Effector CD8-positive, alpha-beta T cell (primary cell): ENCODE data around the gene PSMC1.

Experiments used
- DNase-seq: peaks from one replicate; lab custom pipeline; 2025; lab: John Stamatoyannopoulos, UW

The PSMC1 gene

GRCh38 chr14:90276646-90277367 is 20.5 kb downstream of the PSMC1 start:
- DNase-seq: no peak

GRCh38 chr14:90277581-90278198 is 21.3 kb downstream of the PSMC1 start:
- DNase-seq: no peak

- no peak for DNase-seq
Observed at GRCh38 chr14:90278199-90279175, 22.1 kb downstream of the PSMC1 start.

GRCh38 chr14:90280096-90280495 is 23.7 kb downstream of the PSMC1 start:
- DNase-seq: no peak

- DNase-seq: no peak
Observed at GRCh38 chr14:90281261-90281660, 24.9 kb downstream of the PSMC1 start.

GRCh38 chr14:90281756-90282155 is 25.4 kb downstream of the PSMC1 start:
- no peak for DNase-seq

GRCh38 chr14:90287791-90288190 is 31.4 kb downstream of the PSMC1 start:
- DNase-seq: no peak

GRCh38 chr14:90288651-90289355 is 32.5 kb downstream of the PSMC1 start:
- DNase-seq: no peak

GRCh38 chr14:90290337-90291011 is 34.1 kb downstream of the PSMC1 start:
- no peak for DNase-seq

GRCh38 chr14:90291699-90292098 is 35.3 kb downstream of the PSMC1 start:
- no peak for DNase-seq

- no peak for DNase-seq
Observed at GRCh38 chr14:90293766-90294730, 37.7 kb downstream of the PSMC1 start.

- no peak for DNase-seq
Observed at GRCh38 chr14:90294872-90295271, 38.5 kb downstream of the PSMC1 start.

- DNase-seq: no peak
Observed at GRCh38 chr14:90295870-90296516, 39.6 kb downstream of the PSMC1 start.

- no peak for DNase-seq
Observed at GRCh38 chr14:90296641-90297040, 40.3 kb downstream of the PSMC1 start.

- no peak for DNase-seq
Observed at GRCh38 chr14:90297876-90298629, 41.7 kb downstream of the PSMC1 start.

- DNase-seq: no peak
Observed at GRCh38 chr14:90299408-90299807, 43.1 kb downstream of the PSMC1 start.

GRCh38 chr14:90300611-90301047 is 44.3 kb downstream of the PSMC1 start:
- no peak for DNase-seq

GRCh38 chr14:90301122-90301521 is 44.8 kb downstream of the PSMC1 start:
- DNase-seq: no peak

GRCh38 chr14:90301668-90302090 is 45.3 kb downstream of the PSMC1 start:
- no peak for DNase-seq
